Activated T-cell treated with anti-CD3 and anti-CD28 coated beads for 4 hours (primary cell): Measurements from ENCODE around the gene IGSF6.
"Not testable (repeated sequence)": the region's sequence is repeated elsewhere in the genome, so short reads cannot be mapped to it uniquely, and the experiment has no call there.

ENCODE experiments used
- DNase-seq: peaks from one replicate; pipeline ENCODE4 v3.0.0-alpha.2; 2020

The IGSF6 gene, protein sequence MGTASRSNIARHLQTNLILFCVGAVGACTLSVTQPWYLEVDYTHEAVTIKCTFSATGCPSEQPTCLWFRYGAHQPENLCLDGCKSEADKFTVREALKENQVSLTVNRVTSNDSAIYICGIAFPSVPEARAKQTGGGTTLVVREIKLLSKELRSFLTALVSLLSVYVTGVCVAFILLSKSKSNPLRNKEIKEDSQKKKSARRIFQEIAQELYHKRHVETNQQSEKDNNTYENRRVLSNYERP

DNA sequence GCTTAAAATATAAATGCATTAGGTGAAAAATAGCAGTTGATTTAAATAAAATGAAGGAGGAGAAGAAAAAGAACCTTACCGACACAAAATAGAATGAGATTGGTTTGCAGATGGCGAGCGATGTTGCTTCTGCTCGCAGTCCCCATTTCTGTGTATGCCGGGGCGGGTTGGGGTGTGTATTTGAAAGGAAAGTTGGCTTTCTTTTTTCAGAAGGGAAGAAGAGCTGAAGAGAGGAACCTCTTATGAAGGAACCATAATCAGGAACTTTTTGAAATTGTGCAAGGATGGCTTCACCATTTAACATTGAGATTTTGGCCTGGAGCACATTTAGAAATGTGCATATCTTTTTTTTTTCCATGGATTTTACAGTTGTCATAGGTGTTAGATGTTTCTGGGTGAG is at the start of gene IGSF6:
Gene IGSF6, minus strand, starts transcription at position 156 of the 400 bp plus-strand sequence. Its CDS starts 10 bp downstream, at position 146.
- no peak for DNase-seq

DNA sequence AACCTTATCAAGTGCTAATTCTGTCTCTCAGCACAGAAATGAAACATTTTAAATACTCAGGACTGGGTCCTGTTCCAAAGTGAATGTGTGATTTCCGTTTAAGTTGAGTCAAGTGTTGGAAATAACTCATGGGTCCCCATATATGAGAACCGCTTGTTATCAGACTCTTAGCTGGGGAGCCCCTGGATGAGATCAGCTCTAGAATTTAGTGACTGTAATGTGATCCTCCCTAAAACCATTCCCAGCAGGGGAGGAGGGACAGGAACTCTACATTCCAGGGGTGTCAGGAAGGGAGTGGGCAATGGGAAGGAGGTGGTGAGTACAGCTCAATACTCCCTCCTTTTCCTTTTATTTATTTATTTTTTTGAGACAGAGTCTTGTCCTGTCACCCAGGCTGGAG is 48.9 kb upstream of the IGSF6 start:
- no peak for DNase-seq

DNA sequence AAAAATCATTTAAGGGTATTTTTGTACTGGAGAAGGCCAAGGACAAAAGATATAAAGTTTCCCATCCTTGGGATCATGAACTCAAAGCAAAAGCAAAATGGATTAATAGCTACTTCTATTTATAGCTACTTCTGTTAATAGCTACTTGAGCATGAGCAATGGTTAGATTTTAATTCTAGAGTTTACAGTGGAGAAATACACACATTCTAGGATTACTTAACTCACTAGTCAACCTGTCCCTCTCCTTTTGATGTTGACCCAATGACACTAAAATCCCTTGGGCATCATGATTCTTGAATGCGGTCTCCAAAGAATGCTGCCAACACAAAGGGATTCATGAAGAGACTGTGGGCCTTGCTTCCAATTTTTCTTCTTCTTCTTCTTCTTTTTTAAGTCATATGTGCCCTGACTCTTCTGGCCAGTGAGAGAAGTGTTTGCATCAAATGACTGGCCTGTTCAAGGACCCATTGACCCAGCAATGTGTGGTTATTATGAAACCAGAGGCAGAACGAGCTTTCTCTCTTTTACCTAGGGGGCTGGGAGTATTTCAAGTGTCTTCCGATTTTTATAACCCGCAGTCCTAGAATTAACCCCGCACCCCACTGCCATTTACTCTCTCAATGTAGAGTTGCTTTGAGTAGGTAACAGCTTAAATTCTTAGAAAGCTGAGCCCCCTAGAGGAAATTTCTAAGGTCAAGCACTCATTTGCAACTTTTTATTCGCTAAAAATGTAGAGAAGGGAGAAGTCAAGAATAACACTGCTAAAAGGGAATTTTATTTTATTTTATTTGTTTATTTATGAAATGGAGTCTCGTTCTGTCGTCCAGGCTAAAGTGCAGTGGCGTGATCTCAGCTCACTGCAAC is 46.0 kb upstream of the IGSF6 start:
- no peak for DNase-seq

DNA sequence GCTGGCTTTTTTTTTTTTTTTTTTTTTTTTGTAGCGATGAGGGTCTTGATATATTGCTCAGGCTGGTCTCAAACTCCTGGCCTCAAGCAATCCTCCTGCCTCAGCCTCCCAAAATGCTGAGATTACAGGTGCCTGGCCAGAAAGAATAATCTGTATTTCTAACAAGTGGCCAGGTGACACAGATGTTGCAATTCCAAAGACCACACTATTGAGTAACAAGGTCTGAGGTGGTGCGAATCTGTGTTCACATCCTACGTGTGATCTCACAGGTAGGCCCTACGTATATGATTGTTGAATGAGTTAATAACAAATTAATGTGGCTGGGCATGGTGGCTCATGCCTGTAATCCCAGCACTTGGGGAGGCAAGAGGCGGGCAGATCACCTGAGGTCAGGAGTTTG is 44.6 kb upstream of the IGSF6 start:
- DNase-seq, result no peak

DNA sequence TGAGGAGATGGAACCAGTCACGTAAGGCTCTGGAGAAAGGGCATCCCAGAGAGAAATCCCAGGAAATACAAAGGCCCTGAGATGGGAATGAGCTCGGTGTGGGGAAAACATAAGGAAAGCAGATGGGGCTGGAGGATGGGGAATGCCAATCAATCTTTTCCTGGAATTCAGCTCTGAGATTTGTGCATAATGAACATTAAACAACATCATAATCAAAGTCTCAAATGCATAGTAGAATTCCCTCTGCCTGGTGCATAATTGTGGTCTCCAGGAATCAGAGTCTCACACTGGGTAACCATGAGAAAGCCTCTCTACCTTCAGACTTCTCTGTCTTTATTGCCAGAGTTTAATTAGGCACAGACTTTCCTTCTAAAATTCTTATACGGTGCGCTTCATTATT is 42.2 kb upstream of the IGSF6 start:
- no peak for DNase-seq

DNA sequence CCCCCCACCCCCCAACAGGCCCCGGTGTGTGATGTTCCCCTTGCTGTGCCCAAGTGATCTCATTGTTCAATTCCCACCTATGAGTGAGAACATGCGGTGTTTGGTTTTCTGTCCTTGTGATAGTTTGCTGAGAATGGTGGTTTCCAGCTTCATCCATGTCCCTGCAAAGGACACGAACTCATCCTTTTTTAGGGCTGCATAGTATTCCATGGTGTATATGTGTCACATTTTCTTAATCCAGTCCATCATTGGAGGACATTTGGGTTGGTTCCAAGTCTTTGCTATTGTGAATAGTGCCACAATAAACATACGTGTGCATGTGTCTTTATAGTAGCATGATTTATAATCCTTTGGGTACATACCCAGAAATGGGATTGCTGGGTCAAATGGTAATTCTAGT is 38.6 kb upstream of the IGSF6 start:
- not testable (repeated sequence) for DNase-seq

DNA sequence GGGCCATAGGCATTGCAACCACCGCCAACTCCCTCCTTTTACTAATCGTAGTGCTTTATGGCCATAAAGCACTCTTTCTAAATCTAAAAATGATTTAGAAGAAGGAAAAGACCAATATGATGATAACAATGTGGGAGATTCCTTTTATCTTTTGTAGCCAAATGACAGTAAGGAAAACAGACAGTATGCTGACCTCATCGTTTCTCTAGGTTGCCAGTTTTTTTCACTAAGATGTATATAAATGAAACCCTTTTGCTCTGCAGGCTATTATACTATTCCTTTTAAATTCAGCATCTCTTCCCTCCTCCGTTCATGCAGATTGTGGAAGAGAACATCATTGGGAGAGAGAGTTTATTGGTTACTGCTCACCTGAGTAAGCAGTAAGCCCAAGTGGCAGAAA is 36.7 kb upstream of the IGSF6 start:
- DNase-seq, result no peak

DNA sequence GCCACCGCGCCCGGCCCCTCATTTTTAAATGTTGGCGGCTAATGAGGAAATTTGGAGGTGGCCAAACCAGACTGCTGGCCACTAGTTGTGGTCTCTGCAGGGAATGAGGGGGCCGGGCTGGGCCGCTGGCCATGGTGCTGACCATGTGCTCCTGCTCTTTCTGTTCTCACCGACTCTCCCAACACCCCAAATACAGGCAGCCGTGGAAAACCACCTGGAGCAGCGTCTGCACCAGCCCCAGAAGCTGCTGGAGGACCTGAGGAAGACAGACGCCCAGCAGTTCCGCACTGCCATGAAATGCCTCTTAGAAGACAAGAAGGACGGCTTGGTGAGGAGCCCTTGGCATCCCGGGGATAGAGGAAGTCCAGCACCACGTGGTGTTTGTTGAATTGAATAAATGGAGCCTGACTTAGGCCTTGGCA is 32.6 kb upstream of the IGSF6 start:
- no peak for DNase-seq

DNA sequence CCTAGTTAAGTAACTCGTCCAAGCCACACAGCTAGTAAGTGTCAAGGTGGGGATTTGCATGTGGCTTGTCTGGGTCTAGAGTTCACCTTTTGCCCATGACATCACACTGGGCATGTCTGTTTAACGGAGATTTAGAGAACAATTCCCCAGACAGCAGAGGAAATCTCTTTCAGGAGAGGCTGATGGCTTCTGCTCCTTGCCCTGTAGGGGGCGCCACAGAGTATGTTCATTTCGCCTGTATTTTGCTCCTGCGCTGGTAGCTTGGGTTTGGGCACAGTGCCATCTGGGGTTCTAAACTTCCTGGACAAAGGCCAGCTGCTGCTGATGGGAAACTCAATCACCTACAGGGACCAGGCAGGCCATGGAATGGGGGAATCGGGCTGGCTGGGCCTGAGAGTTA is 31.8 kb upstream of the IGSF6 start:
- no peak for DNase-seq

DNA sequence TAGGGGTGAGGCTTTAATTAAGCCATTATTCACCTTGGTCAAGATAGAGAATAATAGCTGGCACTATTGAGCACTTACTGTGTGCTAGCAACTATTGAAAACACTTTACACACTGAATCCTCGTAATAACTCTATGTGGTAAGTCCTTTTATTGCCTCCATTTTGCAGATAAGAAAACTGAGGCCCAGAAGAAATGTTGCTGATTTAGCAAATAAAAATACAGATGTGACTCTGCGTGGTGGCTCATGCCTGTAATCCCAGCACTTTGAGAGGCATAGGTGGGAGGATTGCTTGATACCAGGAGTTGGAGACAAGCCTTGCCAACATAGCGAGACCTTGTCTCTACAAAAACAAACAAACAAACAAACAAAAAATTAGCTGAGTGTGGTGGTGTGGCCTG is 30.8 kb upstream of the IGSF6 start:
- no peak for DNase-seq

DNA sequence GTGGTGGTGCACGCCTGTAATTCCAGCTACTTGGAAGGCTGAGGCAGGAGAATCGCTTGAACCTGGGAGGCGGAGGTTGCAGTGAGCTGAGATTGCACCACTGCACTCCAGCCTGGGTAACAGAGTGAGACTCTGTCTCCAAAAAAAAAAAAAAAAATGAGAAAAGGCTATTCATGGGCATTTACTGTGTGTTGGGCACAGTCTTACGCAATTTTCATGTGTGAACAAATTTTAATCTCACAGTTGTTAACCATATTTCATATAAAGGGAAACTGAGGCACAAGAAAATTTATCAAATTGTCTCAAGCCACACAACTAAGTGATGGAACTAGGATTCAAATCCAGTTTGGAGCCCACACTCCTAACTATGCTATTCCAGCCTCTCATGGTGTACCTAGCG is 28.3 kb upstream of the IGSF6 start:
- not testable (repeated sequence) for DNase-seq

DNA sequence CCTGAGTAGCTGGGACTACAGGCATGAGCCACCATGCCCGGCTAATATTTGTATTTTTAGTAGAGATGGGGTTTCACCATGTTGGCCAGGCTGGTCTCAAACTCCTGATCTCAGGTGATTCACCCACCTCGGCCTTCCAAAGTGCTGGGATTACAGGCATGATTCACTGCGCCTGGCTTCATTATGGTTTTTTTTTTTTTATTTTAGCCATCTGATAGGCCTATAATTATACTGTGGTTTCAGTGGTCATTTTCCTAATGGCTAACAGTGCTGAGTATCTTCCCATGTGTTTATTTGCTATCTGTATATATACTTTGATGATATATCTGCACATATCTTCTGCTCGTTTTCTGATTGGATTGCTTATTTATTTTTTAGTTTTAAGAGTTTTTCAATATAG is 22.0 kb upstream of the IGSF6 start:
- DNase-seq, result not testable (repeated sequence)

DNA sequence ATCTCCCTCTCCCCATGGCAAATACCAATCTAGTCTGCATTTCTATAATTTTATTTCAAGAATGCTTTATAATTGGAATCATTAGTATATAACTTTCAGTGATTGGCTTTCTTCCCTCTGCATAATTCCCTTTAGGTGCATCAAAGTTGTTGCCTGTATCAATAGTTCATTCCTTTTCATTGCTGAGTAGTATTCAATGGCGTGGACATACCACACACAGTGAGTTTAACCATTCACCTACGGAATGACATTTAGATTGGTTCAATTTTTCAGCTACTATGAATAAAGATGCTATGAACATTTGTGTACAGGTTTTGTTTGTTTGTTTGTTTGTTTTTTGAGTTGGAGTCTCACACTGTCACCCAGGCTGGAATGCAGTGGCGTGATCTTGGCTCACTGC is 21.1 kb upstream of the IGSF6 start:
- DNase-seq, result no peak

DNA sequence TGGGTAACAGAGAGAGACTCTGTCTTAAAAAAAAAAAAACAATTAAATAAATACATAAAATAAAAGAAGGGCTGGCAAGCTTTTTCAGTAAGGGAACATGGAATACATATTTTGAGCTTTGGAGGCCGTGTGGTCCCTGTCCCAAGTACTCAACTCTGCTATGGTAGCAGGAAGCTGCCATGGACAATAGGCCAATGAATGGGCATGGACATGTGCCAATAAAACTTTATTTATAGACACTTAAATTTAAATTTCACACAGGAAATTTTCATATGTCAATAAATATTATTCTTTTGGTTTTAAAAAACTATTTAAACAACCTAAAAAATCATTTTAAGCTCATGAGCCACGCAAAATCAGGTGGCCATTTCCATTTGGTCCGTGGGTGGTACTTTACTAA is 15.2 kb upstream of the IGSF6 start:
- no peak for DNase-seq

DNA sequence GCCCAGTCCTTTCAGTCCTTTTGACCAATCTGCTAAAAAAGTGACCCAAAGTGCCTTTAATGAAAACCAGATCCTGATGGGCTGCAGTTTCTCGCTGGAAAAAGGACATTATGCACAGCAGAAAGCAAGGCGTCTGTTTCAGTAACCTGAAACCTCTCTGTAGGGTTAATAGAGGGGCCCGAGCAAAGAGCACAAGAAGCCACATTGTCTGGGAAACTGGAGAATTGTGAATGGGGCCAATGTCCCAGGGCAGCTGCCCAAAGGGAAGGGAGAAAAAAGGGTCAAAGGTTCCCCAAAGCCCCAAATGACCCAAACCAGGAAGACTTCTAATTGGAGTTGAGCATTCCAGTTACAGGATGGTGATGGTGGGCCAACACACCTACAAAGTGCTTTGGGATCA is 14.4 kb upstream of the IGSF6 start:
- no peak for DNase-seq

DNA sequence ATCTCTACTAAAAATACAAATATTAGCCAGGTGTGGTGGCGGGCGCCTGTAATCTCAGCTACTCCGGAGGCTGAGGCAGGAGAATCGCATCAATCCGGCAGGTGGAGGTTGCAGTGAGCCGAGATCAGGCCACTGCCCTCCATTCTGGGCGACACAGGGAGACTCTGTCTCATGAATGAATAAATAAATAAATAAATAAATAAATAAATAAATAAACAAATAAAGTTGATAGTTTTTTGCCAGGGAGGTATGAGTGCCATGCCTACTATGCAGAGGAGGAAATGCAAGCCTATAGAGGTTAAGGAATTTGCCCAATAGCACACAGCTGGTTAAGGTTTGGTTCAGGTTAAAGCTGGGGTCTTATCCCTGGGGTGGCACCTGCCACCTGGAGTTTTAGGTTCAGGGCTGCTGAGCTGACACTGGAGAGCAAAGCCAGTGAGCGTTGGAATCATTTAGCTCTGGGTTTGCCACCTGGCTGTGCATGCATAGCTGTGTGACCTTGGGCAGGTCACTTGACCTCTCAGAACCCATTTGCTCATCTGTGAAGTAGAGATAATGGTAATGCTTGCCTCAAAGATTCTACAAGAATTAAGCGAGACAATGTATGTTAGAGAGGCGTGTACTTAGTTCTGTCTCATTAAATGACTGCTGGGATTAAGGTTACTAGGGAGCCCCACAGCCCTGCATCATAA is 12.5 kb upstream of the IGSF6 start:
- DNase-seq, result no peak

DNA sequence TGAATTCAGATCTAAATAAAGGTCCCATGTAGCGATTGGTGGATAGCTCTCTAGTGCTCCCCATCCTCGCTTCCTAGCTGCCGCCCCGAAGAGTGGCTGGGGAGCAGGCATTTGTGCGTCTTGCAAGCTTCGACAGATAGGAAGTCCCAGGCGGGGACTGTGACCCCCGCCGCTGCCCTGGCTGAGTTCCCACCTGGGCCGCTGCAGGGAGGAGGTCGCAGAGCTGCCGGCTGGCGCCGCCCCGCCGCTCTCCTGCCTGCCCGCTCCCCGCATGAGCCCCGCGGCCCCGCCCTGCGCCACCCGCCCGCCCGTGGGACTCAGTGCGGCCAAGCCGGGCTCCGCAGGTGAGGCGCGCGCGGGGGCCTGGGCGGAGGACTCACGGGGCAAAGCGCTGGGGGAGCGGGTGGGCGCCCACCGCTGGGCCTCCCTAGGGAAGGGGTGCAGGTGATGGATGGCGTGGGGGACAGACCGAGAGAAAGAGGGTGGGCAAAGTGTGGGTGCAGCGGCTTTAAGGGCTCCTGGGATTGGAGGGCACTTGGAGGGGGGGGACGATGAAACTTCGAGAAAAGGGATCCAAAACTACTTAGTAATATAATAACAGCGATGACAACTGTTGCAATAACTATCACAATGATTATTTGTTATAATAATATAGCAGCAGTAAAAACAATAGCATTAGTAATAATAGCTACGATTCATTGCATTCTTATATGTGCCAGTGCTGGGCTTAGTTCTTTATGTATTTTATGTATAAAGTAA is 11.7 kb upstream of the IGSF6 start, which contains the start of gene OTOA:
Gene OTOA, plus strand, starts transcription at position 80 of the 759 bp plus-strand sequence. CDS start 14,547 bp downstream, outside the sequence.
- DNase-seq, result no peak

DNA sequence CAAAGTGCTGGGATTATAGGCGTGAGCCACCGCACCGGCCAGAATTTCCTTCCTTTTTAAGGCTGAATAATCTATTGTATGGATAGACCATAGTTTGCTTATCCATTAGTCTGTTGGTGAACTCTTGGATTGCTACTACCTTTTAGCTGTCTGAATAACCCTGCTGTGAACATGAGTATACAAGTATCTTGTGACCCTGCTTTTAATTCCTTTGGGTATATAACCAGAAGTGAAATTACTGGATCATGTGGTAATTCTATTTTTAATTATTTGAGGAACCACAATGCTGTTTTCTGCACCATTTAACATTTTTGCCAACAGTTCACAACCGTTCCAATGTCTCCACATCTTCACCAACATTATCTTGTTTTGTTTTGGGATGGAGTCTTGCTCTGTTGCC is 6.7 kb upstream of the IGSF6 start:
- DNase-seq, result no peak

DNA sequence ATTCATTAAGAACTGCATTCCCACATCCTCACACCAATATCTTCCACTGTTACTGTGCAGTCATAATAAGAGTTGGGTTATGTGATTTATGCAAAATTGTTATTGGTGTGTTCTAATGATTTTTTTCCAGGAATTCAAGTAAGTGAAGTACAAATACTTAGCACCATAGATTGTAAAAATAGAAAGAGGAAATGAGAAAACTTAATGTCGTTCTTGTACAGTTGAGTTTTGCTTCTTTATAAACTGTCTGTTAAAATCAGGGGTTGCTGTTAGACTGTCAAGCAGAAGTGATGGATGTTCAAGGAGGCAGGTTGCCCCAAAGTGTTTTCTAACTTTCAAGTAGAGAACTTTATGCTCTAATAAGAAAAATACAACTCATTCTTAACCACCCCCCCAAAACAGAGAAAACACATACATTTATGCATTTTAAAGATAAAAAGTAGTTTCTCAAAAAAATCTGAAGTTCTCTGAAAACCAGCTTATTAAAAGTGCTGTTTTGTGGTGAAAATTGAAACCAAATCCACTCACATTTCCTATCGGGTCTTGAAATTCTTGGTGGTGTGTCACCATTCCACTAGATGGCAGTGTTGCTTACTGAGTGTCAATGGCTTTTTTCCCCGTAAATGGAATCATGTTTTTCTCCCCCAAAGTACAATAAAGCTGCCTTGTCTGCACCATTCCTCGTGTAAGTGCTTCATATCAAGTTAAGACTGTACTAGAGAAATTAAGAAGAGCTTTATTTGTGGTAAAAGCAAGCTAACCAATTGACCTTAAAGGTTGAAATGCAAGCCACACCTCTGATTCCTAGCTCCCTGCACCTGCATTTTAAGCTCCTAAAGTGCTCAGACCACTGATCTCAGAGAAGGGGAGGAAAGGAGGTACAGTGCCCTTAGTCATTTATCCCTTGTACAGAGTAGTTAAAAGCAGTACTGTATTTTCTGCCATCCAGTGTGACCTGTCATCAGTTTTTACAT is 4.7 kb upstream of the IGSF6 start:
- peak; percentile 32 for DNase-seq

DNA sequence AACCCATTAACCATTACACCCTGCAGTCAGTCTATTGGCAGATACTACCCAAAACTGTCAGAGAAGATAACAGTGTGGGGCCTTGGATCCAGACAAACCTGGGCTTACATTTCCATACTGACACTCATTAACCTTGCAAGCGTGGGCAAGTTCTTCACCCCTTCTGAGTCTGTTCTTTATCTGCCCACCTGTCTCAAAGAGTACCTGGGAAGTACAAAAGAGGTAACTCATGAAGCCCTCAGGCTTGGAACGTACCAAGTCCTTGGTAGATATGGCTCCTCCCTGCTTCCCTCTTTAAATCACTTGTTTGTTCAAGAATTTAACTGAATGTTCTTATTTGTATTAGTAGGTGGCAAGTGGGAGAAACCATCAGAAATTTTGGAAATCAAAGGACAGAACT is 2.5 kb upstream of the IGSF6 start:
- DNase-seq, result no peak

DNA sequence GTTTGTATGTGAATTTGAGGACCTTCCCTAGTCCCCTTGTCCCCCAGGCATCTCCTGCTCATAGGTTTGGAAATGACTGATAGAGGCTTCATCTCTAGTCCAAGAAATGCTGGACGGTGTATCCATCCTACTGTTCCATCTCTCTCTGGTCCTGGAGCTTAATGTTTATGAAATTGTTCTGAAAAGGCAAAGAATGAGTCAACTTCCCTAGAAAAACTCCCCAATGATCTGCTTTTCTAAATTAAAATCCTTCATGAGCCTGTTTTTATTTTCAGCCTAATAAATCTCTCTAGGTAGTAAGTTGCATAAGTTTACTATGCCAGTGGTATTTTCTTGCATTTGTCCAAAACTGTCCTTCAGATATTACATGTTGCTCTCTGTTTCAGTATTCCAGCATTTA is 2.1 kb upstream of the IGSF6 start:
- DNase-seq, result no peak

DNA sequence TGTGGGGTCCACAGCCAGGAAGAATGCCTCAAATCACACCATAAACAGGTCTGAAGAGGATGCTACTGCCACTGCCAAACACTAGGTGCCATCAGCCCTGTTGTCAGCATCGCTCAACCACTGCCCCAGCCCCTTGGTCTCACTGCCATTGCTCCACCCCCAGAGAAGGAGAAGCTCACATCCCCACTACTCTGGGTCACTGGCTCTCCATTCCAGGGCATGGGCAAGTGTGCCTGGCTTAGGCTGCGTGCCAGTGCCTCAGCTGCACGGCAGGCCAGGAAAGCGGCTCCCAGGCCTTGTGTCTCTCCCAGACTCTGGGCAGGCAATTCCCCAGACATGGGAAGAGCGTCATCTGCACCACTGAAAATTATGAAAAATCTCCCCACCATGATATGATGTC is 1.2 kb upstream of the IGSF6 start:
- DNase-seq, result no peak
